Lower leg skin (tissue), 4 donors: ENCODE data around the gene CHD2. TPM values are rescaled to one million over a fixed set of nuclear protein-coding genes. Genes with fewer than 3 reads are reported as not detected.

ENCODE experiments used
- DNase-seq, 2 donors: peaks; one replicate each; pipeline ENCODE4 v3.0.0-alpha.2; 2019; ENCODE audit warnings: low spot score in 2 of 2
- H3K4me3 ChIP-seq: fragments of 200-600 bp; sonication (generic); 2 replicates; pipeline ENCODE4 v1.5.1; 2017; ENCODE audit warnings: mild to moderate bottlenecking, low read depth; ENCODE audit not compliant: poor library complexity, severe bottlenecking
- CTCF ChIP-seq, 3 donors: fragments of 450-650 bp; IDR thresholded peaks; one replicate each; pipeline ENCODE4 v1.5.1; 2016; ENCODE audit warnings: antibody characterized with exemption in 3 of 3, mild to moderate bottlenecking in 3 of 3, moderate library complexity in 2 of 3
- POLR2A ChIP-seq, 2 donors: fragments of 450-650 bp; IDR thresholded peaks; one replicate each; pipeline ENCODE4 v1.6.1; 2016 to 2017; ENCODE audit warnings: antibody characterized with exemption in 2 of 2, mild to moderate bottlenecking in 1 of 2, moderate library complexity in 1 of 2
- WGBS, 2 donors: methylation state at CpG; one replicate each; pipeline ENCODE4 v1.1.5; 2018; 5-methylcytosine and 5-hydroxymethylcytosine counted together
- intact Hi-C: fragments of 100-400 bp; cut with DNase I; formaldehyde crosslinking; loops from one replicate; pipeline ENCODE4 v1.15.0; 2023; ENCODE audit warnings: low total_unique reads
- total RNA-seq, 4 donors: library from RNA; depleted of rRNA; stranded (reverse); fragments of >200 nt; gene quantifications; one replicate each; pipeline ENCODE4 v1.1.0, GENCODE V29; 2016

Gene CHD2
- total RNA-seq, 4 donors from 2014 or later: 75.8 to 175 (median 88.6) TPM

- TF ChIP-seq CTCF (IDR thresholded peaks at IDR 0.05) (no peak), POLR2A (IDR thresholded peaks at IDR 0.05) (no peak)
- no peak overlapping the region for H3K4me3 ChIP-seq
- intact Hi-C loops: no loop called here
- 94 to 100% methylated on average over 1 of the region's 1 CpG for WGBS, 2 donors
- DNase-seq: no peak
Observed at GRCh38 chr15:92933831-92934230, 33.7 kb downstream of the CHD2 start.

- no peak overlapping the region for H3K4me3 ChIP-seq
- DNase-seq: no peak
- intact Hi-C loops: no loop called here
- no peak for TF ChIP-seq CTCF (IDR thresholded peaks at IDR 0.05)
- TF ChIP-seq POLR2A (IDR thresholded peaks at IDR 0.05): no peak
- WGBS, 2 donors: 87 to 92% methylated on average over 6 of the region's 6 CpGs
Observed at GRCh38 chr15:92934716-92935115, 34.6 kb downstream of the CHD2 start.

- TF ChIP-seq POLR2A (IDR thresholded peaks at IDR 0.05): no peak
- TF ChIP-seq CTCF (IDR thresholded peaks at IDR 0.05): no peak
- no peak overlapping the region for H3K4me3 ChIP-seq
- DNase-seq: no peak
- WGBS, 2 donors: 95 to 99% methylated on average over 2 of the region's 2 CpGs
- intact Hi-C loops: no loop called here
Observed at GRCh38 chr15:92936138-92936537, 36.0 kb downstream of the CHD2 start.

- H3K4me3 ChIP-seq: no peak overlapping the region
- 87% methylated on average over 2 of the region's 2 CpGs for WGBS, 2 donors
- intact Hi-C loops: no loop called here
Observed at GRCh38 chr15:92936693-92937092, 36.6 kb downstream of the CHD2 start.

GRCh38 chr15:92937901-92938300 lies 37.8 kb downstream of the CHD2 start:
- no peak overlapping the region for H3K4me3 ChIP-seq
- DNase-seq: no peak
- TF ChIP-seq POLR2A (IDR thresholded peaks at IDR 0.05): no peak
- no peak for TF ChIP-seq CTCF (IDR thresholded peaks at IDR 0.05)
- intact Hi-C loops: no loop called here

More at GRCh38 chr15:92936693-92937092, 36.6 kb downstream of the CHD2 start:
- no peak for DNase-seq
- no peak for TF ChIP-seq CTCF (IDR thresholded peaks at IDR 0.05)
- TF ChIP-seq POLR2A (IDR thresholded peaks at IDR 0.05): no peak

- no peak overlapping the region for H3K4me3 ChIP-seq
- TF ChIP-seq POLR2A (IDR thresholded peaks at IDR 0.05) (no peak), CTCF (IDR thresholded peaks at IDR 0.05) (no peak)
- no peak for DNase-seq
- intact Hi-C loops: no loop called here
- WGBS, 2 donors: 91 to 93% methylated on average over 2 of the region's 2 CpGs
Observed at GRCh38 chr15:92938387-92938786, 38.3 kb downstream of the CHD2 start.
